ENCODE results near the gene SLF1.

The SLF1 gene

DNA sequence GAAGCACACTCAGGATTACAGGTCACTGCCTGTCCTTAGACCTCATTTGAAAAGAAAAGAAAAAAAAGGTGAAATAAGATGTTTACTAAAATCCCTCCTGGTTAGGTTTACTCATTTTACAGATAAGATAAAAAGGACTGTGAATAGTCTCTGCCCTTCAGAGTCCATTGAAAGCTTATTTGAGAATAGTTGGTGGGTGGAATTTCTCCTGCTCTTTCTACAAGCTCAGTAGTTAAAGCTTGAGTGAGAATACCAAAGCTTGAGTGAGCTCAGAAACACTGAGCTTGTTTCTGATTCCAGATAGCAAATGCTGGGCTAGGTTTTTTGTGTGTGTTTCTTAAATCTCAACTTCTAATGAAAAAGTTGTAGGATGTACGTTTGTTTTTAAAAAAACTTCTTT is 106.7 kb downstream of the SLF1 start:
- DNase-seq: no peak

DNA sequence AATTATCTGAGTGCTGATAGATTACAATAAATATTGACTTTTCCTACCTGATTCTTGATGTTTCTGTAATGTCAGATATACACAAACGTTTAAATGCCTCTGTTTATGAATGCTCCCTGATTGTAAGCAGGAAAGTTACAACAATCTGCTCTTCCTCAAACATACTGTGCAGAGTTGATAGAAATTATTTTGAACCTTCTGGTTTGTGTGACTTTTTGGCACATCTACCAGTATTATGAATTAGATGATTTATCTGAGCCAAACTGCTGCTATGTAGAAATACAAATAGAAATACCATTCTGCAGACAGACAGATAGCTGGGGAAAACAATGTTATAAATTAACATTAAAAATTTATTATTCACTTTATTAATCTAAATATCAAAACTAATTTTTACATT is 113.0 kb downstream of the SLF1 start:
- DNase-seq: no peak

DNA sequence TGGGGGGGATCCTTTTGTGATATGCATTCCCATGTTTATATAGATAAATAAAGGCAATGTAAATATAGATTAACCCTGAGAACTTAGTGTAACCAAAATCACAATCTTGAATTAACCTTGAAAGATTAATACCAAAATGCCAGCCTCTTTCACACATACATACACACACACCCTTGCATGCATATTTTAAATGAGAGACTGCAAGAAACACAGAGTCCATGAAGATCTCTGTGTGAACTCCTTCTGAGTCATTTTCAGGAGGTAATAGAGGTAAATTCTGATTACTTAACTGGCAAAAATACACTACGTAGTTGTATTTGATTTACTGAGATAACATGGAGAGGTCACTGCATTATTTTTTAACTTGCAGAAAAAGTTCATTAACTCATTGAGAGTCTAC is 118.0 kb downstream of the SLF1 start:
- no peak for DNase-seq

DNA sequence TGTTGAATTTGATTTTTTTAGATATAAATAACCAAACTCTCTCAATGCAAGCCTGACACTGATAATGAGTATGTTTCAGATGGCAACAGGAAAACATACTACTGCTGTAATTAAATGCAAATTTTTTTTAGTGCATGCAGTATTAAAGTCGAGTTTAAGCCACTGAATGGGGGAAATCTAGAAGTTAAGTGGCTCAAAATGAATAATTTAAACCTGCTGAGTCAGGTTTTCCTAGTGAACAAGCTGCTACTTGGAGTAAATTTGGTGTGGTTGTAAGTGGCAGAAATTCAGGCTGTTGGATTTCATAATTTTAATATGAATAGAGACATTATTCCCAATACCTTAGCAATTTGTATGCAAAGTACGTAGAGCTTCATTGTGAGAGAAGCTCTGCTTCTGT is 121.8 kb downstream of the SLF1 start:
- DNase-seq: no peak

DNA sequence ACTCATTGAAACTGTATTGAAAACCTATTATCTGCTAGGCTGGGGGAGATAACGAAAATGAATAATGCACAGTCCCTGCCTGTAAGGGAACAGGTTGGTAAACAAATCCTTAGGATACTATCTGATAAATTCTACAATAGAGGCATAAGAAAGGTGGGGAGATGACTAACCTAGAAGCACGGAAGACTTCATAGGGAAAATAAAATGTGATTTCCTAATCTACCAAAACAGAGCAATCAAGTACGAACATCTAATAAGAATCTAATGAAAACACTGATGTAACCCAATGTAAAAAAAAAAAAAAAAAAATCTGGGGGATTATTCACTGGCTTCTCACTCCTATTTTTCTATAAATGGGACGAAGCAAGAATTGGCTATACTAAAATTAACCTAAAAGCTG is 124.4 kb downstream of the SLF1 start:
- DNase-seq: no peak

DNA sequence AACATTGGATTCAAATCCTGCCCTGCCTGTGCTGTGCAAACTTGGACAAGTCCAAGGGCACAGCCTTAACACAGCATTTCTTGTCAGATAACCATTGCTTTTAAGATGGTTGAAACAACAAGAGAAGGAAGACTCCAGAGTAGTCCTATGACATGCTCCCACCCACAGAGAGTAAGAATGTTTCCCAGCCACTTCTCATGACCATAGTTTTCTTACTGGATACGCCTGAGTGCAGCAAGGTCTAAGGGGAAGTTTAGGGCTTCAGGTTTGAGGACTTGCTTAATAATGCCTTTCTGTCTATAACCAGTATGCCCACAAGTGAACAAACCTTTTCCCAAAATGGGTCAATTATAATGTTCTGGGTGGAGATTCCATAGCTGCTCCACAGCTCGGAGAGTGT is 126.4 kb downstream of the SLF1 start:
- DNase-seq: no peak

DNA sequence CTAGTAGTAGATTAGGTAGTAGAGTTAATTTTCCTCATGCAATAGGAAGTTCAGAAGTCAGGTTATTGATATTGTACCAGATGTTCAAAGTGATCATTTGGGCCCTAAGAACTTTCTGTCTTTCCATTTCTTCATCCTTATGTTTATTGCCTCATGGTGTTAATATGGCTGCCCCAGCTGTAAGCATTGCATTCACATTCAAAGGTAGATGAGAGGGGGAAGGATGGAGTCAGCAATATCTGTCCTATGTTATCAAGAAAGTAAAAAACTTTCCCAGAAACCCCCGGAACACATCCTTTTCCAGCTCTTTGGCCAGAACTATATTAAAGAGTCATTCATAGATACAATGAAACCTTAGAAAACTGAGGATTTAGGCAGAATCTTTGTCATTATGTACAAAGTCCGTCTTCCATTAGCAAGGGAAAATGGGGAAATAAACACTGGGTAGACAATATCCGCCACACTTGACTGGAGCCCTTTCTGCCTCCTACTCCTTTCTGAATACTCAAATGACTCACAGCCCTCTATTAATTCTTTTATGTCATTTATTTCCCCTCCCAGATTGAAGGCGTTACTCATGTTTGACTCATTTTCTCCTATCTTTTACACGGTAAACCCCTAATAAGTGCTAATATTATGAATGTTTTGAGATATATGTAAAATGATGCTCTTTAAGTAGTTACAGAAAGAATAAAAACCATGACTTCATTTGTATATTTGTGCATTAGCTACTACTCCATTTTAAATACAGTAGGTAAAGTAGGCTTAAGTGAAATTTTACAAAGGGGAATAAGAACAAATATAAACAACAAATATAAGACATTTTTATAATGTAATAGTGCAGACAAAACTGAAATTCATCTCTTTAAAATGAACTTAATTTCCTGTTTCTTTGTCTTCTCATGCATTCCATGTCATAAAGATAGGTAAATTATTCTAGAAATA is 127.6 kb downstream of the SLF1 start:
- peak; percentile 52 for DNase-seq

DNA sequence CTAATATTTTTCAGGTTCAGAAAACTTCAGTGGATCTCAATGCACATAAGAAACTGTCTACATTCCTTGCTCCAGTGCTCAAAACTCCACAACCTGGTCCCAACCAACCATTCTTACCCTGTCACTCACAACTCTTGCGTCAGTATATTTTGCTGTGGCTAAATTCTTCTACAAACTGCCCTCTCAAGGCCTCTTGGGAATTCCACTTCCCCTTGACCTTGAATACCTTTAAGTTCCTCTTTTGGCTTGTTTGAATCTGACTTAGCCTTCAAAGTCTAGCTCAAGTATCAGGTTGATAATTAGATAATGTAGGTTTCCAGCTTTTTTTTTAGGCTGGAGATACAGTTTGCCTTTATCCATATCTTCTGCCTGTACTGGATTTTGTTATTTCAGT is 128.3 kb downstream of the SLF1 start:
- no peak for DNase-seq

Data from EL (cell line).